ENCODE measurements around the gene MPG.

- TF ChIP-seq GABPA (IDR thresholded peaks at IDR 0.05 in 1 of 2, conservative IDR thresholded peaks at IDR 0.05 in 1 of 2) (no peak), FOXA1 (IDR thresholded peaks at IDR 0.05) (no peak), CTCF (IDR thresholded peaks at IDR 0.05; ENCODE audit: low read depth, low read length, missing input control) (no peak), REST (IDR thresholded peaks at IDR 0.05) (no peak), TAF1 (conservative IDR thresholded peaks at IDR 0.05) (no peak), RXRA (IDR thresholded peaks at IDR 0.05) (no peak), ATF3 (IDR thresholded peaks at IDR 0.05) (no peak), EGR1 (IDR thresholded peaks at IDR 0.05; ENCODE audit: low read depth in 2 of 2) (no peak), ZBTB33 (IDR thresholded peaks at IDR 0.05) (no peak), RAD21 (IDR thresholded peaks at IDR 0.05) (no peak), JUND (IDR thresholded peaks at IDR 0.05) (no peak), SP1 (IDR thresholded peaks at IDR 0.05) (no peak), MAX (IDR thresholded peaks at IDR 0.05) (no peak)
Measured at GRCh38 chr16:76535-77272, 1.3 kb upstream of the MPG start.

All from liver (tissue), 3 donors.